Measurements from ENCODE around the gene FARP1. TPM values are rescaled to one million over a fixed set of nuclear protein-coding genes. Genes with fewer than 3 reads are reported as not detected.

FARP1 gene
- total RNA-seq, 1 donor from 2014 or later, result 14.9 TPM

DNA sequence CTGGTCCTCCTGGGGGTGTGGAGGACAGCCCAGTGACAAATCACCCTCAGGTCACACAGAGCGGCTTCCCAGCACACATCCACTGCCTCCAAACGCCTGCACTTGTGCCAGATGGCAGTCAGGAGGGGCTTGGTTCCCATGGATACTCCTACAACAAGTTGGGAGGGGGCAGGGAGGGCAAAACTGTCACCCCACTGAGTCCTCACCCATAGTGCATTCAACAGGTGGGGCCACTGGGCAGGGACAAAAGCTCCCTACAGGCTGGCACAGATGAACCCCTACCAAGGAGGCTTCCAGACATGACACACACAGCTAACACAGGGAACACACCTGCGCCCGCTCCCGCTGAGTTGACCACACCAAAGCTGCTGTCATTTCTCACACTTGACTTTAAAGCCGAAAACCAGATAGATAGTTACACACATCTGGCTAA lies 313.5 kb downstream of the FARP1 start:
- no peak for DNase-seq (ENCODE audit: low read depth in 2 of 2)

DNA sequence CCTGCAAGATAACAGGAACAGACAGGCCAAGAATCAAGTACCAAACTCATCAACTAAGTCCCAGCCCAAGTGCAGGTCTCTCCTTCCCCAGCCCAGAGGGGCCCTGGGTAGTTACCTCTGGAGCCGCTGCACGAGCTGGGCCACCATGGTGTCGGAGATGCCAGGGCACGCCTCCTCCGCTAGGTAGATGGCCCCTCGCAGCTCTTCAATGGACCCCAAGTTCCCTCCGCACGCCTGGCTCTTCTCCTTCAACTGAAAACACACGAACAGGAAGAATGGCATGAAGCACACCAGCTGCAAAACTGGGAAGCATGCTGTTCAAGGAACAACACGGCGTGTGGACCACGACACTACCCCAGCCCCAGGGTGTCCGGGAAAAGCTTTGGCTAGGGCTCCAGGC lies 314.2 kb downstream of the FARP1 start:
- DNase-seq (ENCODE audit: low read depth in 2 of 2), result no peak

DNA sequence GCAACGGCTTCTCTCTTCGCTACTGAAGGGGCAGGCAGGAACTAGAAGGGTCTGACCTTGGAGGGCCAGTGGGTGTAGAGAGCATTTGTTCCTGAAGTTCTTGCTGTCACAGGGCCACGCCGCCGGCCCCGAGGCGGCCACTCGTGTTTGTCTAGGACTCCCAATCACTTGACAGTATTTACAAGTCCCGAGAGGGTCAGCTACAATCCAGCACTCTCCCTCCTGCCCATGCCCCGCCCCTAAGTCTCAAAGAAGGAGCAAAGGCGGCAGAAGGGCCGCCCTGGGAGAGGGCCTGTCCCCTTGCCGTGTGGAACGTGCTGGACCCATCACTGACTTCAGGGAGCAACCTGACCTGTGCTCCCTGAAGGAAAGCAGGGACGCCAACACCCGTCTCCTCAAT lies 315.5 kb downstream of the FARP1 start:
- no peak for DNase-seq (ENCODE audit: low read depth in 2 of 2)

DNA sequence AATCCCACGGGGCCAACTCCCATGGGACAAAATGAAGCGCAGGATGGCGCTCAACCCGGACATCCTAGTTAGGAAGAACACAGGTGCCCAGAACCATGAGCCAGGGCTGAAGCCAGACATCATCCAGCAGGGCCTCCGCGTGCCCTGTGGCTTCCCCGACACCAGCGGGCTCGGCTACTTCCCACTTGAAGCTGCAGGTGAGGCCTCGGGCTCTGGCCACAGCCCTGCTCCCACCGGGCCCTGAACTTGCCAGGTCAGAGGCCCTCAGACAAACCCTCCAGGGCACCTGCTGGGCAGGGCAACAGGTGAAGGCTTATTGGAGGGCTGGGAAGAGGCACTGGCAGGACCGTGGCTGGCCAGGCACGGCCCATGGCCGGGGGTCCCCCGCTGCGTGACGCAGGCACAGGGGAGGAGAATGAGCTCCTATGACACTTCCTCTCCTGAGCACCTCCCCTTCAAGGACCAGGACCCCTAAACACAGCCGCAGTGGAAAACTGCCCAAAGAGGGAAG lies 316.3 kb downstream of the FARP1 start:
- DNase-seq (ENCODE audit: low read depth in 2 of 2), result no peak

DNA sequence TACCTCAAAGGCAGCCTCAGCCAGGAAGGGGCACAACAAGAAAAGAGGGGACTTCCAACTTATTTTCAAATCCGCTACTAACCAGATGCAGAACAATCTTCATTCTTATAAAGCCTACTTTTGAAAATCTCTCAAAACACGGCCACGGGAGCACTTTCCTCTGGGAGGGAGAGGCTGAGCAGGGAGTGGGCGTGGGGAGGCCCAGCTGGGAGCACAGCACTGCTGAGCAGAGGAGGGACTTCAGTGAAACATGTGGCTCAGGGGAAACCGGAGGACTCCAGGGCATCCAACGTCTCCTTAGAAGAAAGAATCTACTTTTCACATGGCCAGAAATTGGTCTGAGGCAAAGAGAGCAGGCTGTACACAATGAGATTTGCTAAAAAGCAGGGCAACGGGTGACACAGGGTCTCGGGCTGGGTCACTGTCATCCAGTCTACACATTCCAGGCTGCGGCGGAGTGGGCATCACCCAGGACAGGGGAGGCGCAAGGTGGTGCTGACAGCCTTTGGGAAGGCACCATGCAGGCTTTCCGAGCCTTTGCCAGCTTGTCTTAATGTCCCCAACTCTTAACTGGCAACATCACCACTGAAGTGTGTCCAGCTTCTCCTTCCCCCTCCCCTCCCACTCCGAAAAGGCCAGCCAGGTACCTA lies 317.0 kb downstream of the FARP1 start:
- DNase-seq (ENCODE audit: low read depth in 2 of 2), result no peak

DNA sequence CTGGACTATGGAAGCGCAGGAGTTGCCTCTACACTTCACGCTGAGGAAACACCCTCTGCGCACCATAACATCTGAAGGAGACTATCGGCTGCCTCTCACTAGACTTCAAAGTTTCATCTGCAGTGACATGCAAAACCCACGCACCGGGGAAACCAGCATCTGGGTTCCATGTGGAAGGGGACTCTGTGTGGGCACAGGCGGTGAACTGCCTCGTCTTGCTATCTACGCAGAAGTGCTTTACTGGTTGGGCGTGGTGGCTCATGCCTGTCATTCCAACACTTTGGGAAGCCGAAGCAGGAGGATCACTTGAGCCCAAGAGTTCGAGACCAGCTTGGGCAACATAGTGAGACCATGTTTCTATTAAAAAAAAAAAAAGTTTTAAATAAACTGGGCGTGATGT lies 317.6 kb downstream of the FARP1 start:
- no peak for DNase-seq (ENCODE audit: low read depth in 2 of 2)

DNA sequence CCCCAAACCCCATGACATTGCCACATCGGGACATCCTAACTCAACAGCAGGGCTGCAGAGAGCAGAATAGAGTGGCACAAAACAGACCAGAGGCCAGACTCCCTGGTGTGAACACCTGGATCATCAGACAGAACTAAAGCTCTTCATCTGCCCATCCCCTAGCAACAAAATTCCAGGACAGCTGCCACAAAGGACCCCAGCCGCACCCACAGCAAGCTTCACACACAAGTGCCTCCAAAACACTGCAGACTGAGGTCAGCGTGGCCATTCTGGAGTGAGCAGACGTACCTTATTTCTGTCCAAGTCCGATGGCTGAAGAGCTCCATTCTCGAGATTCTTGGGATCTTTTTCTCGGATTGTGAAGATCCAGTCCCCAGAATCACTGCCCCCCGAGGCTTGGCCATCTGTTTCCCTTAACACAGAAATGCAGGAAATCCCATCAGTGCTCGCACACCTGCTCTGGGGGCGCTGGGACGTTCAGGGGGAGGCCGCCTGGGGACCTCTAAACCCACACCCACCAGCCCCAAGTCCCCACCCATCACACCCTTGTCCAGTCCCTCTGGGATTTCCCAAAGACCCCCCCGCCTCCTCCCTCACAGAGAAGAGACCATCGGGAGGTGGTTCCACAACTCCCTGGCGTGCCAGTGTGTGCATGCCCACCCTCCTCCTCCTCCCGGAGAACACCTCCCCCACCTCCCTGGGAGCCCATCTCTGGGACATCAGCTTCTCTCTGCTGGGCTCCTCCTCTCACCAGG lies 318.8 kb downstream of the FARP1 start:
- no peak for DNase-seq (ENCODE audit: low read depth in 2 of 2)

DNA sequence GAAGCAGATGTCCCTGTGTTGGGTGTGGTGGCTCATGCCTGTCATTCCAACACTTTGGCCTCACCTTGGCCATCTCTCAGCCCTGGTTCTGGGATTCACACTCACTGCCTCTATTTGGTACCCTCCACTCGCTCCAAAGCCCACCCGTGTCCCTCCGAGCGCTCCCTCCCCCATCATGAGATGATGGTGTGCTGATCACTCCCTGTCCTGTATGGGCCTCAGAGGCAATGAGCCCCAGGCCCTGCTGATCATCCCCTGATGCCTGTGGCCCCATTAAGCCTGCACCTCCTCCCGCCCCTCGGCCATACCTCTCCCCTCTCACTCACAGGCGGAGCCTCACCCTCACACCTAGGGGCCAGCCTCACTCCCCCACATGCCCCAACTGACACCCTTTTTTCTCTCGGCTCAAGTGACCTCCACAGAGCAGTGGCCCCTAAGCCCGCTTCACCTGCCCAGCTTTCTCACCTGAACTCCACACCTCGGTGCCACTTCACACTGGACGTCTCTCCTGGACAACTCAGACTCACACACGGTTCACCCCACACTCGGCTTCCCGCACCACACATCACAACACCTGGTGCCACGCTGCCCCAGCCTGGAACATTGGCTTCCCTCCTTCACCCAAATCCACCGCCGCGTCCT lies 319.5 kb downstream of the FARP1 start:
- DNase-seq (ENCODE audit: low read depth in 2 of 2), result no peak

DNA sequence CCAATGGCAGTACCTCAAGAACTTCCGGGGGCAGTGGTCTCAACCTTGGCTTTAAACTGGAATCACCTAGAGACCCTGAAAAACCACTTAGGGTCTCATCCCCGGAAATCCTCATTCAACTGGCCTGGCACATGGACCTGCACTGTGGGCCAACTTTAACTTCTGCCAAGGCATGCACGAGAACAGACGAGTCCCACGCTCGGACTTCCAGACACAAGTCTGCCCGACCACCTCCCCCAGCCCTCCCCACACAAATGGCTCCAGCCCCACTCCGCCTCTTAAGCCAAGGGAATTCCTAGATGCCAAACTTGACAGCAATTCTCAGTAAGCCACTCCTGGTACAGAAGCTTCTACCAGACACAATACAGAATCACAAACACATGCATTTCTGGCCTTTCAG lies 320.1 kb downstream of the FARP1 start:
- DNase-seq (ENCODE audit: low read depth in 2 of 2), result no peak

DNA sequence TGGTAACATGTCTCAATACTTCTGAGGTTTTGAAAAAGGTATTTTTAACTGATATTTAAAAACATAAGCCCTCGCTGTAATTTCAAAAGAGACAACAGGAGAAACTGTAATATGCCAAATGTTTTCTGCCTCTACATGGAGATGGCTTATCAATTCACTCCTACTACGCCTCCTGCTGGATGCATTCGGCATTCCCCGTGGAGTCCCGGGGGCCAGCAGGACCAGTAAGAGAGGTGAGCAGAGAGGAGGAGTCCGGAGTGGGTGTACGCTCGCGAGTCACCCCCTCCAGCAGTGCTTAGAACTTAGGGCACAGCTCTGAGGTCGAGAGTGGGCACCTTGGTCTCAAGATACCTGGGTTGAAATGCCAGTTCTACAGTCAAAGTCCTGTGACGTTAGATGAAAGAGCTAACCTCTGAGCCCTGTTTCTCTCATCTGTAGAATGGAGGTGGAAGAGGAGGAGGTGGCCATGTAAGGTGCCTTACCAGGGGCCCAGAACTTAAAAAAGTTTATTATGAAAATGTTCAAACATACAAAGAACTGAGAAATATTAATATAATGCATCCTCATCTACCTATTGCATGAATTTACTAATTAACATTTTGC lies 323.8 kb downstream of the FARP1 start:
- DNase-seq (ENCODE audit: low read depth in 2 of 2), result peak; percentile 66 to 74

DNA sequence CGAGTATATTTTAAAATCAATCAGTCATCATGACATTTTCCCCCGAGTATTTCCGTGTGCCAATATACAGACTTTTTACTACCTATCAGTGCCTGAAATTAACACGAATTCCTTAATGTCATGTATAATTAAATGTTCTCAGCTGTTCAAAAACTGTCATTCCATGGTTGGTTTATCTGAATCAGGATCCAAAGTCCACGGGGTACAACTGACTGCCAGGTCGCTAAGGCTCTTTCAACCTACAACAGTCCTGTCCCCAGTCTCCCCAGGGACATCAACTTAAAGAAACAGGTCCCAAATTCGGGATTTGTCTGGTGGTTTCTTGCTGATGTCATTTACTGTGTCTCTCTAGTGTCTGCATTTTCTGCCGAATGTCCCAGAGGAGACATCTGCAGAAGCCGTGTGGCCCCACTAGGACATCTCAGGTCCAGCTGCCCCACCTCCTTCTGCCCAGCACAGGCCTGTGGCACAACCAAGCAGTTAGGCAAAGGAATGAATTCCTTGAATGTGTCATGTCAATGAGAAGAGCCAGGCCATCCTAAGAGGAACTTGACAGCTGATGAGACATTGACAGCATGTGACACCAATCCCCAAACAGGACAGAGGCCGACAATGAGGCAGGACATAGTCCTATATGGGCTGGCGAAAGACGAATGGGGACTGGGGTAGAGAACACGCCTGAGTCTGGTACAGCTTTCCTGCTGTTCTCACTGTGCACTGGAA lies 324.5 kb downstream of the FARP1 start:
- no peak for DNase-seq (ENCODE audit: low read depth in 2 of 2)

DNA sequence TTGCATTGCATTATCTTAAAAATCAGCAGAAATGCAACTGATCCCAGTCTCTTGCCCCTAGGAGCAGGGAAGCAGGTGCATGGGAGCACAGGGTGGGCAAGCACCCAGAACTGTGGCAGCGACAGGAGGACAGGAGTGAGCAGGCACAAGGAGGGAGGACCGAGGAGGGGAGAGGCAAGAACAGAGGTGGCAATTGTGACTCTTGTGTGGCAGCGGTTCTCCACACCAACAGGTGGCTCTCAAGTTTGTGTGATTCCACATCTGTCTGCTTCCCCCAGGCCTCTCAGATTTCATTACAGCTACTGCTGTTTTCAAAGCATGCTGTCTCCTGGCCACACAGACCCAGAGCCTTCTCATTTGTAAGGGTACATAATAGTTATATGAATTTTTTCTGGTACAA lies 325.5 kb downstream of the FARP1 start:
- DNase-seq (ENCODE audit: low read depth in 2 of 2), result no peak

DNA sequence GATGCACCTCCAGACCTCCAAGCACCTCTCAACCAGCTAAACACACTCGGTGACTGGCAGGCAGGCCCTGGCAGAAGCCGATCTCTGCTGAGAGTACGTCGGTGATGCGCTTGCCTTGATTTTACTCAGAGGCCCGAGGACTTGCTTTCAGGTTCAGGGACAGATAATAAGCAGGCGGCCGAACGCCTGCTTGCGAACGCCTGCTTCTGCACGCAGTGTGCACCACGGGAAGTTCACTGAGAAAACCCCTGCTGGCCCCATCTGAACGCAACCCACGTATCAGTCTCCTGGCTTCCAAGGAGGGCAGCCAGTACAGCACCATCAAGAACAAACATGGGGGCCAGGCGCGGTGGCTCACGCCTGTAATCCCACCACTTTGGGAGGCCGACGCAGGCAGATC lies 326.0 kb downstream of the FARP1 start:
- DNase-seq (ENCODE audit: low read depth in 2 of 2), result no peak

DNA sequence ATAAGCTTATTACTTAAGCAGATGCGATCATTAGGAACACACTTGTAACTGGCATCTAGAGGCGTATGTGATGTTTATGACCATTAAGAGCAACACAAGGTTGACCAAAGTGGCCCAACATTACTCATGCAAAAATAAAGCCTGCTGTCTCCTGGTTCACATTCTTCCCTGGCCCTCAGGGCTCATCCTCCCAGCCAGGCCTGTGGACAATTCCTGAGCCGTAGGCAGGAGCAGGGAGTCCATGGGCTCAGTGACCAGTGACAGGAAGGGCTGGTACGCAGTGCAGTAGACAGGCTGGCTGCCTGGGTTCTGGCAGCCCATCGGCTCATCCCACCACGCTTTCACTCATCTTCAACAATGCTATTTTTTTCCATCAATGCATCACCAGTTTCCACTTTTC lies 328.0 kb downstream of the FARP1 start:
- DNase-seq (ENCODE audit: low read depth in 2 of 2), result no peak

DNA sequence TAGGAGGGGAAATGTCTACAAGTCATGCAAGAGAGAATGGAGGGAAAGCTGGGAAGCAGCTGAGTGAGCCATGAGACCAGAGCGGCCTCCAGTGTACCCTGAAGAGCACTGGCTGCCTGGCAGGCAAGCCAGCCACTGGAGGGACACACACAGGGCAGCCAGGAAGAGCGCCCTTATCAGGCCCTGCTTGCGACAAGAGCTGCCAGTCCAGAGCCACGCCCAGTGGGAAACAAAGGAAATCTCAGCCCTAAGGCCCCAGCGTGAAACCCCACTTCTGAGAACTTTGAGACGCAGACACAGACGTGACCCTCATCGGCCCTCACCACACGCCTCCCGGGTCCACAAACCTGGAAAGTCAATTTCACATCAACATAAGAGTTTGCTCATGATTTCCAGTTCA lies 329.0 kb downstream of the FARP1 start:
- no peak for DNase-seq (ENCODE audit: low read depth in 2 of 2)

DNA sequence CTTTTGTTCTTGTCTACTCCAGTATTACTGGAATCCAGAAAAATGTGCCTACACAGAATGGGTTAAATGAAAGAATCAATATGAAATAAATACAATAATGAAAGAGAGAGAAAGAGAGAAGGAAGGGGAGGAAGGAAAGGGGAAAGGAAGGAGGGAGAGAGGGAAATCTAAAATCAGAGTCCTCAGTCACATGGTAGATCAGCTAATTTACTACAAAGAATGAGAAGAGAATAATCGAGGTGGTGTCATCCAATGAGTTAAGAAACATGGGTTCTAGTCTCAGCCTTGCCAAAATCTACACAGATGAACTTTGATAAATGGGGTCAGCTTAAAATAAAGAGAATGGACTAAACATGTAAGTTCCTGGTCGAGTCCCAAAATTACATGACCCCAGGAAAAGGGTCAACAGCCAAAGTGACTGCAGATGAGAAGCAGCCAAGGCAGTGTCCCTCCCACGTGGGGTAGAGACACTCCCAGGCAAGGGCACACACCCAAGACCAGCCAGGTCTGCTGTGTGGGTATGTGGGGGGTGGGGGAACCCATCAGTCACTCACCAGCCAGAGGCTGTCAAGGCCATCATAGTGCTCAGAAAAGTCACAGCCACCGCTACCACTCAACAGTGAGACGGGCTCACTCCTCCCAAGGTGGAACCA lies 330.4 kb downstream of the FARP1 start:
- no peak for DNase-seq (ENCODE audit: low read depth in 2 of 2)

DNA sequence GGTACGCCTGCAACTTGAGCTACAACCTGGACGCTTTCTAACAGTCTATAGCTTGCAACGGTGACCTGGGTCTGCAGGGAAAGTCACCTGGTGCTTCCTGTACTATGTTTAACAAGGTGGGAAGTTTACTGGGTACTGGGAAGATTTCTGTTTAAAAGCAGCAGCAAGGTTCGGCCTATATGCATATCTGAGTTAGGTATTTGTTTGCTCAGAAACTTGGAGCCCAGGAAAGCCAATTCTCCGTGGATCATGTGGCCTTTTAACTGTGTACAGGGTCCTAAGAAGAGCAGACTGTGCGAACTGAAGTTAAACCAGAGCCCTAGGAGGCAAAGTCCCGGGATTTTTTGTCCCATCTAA lies 330.9 kb downstream of the FARP1 start:
- DNase-seq (ENCODE audit: low read depth in 2 of 2), result no peak

DNA sequence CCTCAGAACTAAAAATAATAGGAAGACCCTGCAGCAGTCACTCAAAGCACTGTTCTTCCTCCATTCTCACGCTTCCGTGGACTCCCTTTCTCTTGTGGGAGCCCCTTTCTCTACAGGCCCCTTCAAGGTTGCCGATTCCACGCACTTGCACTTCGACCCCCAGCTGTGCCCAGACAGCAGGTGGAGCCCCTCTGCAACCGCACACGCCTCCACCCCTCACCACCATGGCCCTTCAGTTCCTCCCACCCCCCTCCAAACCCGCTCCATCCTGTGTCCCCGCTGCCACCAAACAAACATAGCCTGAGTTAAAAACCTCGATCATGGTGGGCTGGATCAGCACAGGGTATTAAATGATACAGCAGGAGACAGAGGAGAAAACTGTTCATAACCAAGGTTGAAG lies 331.4 kb downstream of the FARP1 start:
- DNase-seq (ENCODE audit: low read depth in 2 of 2), result no peak

DNA sequence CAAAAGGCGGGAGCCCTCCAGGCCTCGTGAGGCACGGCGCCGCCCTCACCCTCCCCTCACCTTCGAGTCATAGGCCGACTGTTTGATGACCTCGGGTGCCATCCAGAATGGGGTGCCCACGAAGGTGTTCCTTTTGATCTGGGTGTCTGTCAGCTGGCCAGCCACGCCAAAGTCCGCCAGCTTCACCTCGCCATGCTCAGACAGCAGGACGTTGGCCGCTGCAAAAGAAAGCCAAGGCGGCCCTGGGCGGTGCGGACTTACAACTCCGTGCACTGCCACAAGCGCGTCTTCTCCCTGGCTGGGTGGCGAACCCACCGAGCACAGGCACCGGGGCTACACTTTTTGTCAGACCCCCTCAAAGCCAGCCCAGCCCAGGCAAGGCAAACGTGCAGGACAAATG lies 331.9 kb downstream of the FARP1 start:
- no peak for DNase-seq (ENCODE audit: low read depth in 2 of 2)

DNA sequence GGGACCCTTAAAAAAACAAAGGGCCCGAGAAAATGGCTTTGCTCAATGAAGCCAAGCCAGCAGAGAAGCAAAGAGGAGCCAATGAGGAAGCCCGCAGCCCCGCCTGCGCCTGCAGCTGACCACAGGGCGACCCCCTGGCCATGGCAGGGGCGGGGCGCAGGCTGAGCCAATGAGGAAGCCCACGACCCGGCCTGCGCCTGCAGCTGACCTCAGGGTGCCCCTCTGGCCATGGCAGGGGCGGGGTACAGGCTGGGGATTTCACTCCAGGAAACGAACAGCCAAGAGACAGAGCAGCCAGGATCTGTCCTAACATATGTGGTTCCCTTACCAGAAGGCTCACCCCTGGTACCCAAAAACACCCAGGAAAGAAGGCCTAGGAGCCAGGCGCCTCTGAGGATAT lies 332.6 kb downstream of the FARP1 start:
- DNase-seq (ENCODE audit: low read depth in 2 of 2), result peak in 1 of 2 donors; percentile 59

DNA sequence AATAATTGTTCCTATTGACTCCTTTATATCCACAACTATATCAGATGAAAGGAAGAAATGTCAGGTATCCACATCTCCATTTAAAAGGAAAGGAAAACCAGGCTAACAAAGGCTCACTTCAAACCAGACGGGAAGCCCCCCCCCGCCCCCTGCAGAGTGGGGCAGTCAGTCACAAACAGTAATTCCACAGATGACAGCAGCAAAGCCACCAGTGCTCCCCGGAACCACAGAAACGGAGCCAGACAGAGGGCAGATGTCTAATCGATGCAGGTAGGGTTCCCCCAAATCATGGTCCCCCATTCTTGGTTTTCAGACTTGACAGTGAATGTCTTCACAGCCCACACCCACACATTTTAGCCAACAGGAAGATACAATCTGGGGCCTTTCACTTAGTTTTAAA lies 333.2 kb downstream of the FARP1 start:
- DNase-seq (ENCODE audit: low read depth in 2 of 2), result peak in 1 of 2 donors; percentile 34
